Osteoblast (primary cell): ENCODE measurements around the gene PSTPIP2. TPM values are rescaled to one million over a fixed set of nuclear protein-coding genes. Genes with fewer than 3 reads are reported as not detected.
"Not testable (repeated sequence)": the region's sequence is repeated elsewhere in the genome, so short reads cannot be mapped to it uniquely, and the experiment has no call there.

Experiments
- DNase-seq: peaks from one replicate; pipeline ENCODE4 v3.0.0; 2011; ENCODE audit warnings: low spot score, mixed read lengths; ENCODE audit not compliant: insufficient read length; ENCODE audit errors: missing footprints
- H2AFZ ChIP-seq: 2 replicates; pipeline ENCODE4 v1.6.0; 2011; ENCODE audit warnings: mild to moderate bottlenecking, low read length
- H3K27ac ChIP-seq: 2 replicates; pipeline ENCODE4 v1.5.1; 2011; ENCODE audit warnings: mild to moderate bottlenecking, low read depth, low read length, moderate library complexity
- H3K27me3 ChIP-seq: 2 replicates; pipeline ENCODE4 v1.6.0; 2012; ENCODE audit warnings: mild to moderate bottlenecking, control low read depth, inconsistent platforms, low read length, moderate library complexity; ENCODE audit not compliant: insufficient read depth
- H3K36me3 ChIP-seq: 2 replicates; pipeline ENCODE4 v1.5.1; 2011; ENCODE audit warnings: mild to moderate bottlenecking, low read length, control low read depth, moderate library complexity; ENCODE audit not compliant: insufficient read depth
- H3K4me1 ChIP-seq: 2 replicates; pipeline ENCODE4 v1.5.1; 2011; ENCODE audit warnings: mild to moderate bottlenecking, low read length, control low read depth, moderate library complexity; ENCODE audit not compliant: insufficient read depth
- H3K4me2 ChIP-seq: 2 replicates; pipeline ENCODE4 v1.6.0; 2011; ENCODE audit warnings: mild to moderate bottlenecking, low read length; ENCODE audit not compliant: insufficient read depth
- H3K4me3 ChIP-seq: fragments of 200-600 bp; sonication (generic); 3 replicates; pipeline ENCODE4 v1.5.1; 2012; ENCODE audit warnings: mild to moderate bottlenecking, low read length, inconsistent platforms; ENCODE audit not compliant: insufficient read depth
- H3K79me2 ChIP-seq: 2 replicates; pipeline ENCODE4 v1.6.0; 2012; ENCODE audit warnings: mild to moderate bottlenecking, low read length, control low read depth, inconsistent platforms; ENCODE audit not compliant: insufficient read depth
- H3K9me3 ChIP-seq: 2 replicates; pipeline ENCODE4 v1.5.1; 2011; ENCODE audit warnings: low read depth, low read length, control low read depth
- H4K20me1 ChIP-seq: 2 replicates; pipeline ENCODE4 v1.6.0; 2012; ENCODE audit warnings: mild to moderate bottlenecking, low read length, control low read depth; ENCODE audit not compliant: insufficient read depth
- CTCF ChIP-seq: IDR thresholded peaks from 2 replicates; pipeline ENCODE4 v1.5.1; 2011; ENCODE audit warnings: mild to moderate bottlenecking, low read depth, low read length, moderate library complexity; ENCODE audit errors: extremely low read depth
- total RNA-seq: library from RNA; depleted of rRNA; stranded (reverse); fragments of >200 nt; gene quantifications from 2 replicates; pipeline ENCODE4 v1.2.3, GENCODE V29; 2012

Gene PSTPIP2
- total RNA-seq, 1 donor, result 5.8 TPM

DNA sequence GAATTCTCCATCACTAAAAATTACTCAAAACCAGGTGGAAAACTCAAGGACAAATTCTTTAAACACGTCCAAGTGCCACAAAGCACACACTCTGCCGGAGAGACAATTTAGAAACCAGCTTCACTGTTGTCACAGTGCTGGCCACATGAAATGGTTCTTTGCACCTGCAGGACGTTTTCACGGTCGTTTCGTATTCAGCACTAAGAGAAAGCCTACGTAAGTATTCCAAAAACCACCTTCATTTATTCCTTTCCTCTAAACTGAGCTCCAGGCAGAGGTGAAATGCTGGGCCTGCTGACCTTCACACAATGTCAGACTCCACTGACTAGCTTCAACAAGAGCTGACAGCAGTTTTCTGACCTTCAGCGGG, 25.4 kb upstream of the PSTPIP2 start:
- H3K36me3 ChIP-seq, result peaks cover 33% of the 10 kb centered on the region
- peak overlapping the region; percentile 100 for H3K4me3 ChIP-seq
- peaks cover 9% of the 10 kb centered on the region for H3K4me1 ChIP-seq
- no peaks in the 10 kb centered on the region for H3K9me3 ChIP-seq
- H3K79me2 ChIP-seq, result peaks cover 59% of the 10 kb centered on the region
- H3K27me3 ChIP-seq, result no peaks in the 10 kb centered on the region
- peak overlapping the region; percentile 99 for H2AFZ ChIP-seq
- peak overlapping the region; percentile 92 for H3K27ac ChIP-seq
- peak overlapping the region; percentile 93 for H3K4me2 ChIP-seq
- TF ChIP-seq CTCF, result no peak
- peaks cover 25% of the 10 kb centered on the region for H4K20me1 ChIP-seq
- peak; percentile 6 for DNase-seq

DNA sequence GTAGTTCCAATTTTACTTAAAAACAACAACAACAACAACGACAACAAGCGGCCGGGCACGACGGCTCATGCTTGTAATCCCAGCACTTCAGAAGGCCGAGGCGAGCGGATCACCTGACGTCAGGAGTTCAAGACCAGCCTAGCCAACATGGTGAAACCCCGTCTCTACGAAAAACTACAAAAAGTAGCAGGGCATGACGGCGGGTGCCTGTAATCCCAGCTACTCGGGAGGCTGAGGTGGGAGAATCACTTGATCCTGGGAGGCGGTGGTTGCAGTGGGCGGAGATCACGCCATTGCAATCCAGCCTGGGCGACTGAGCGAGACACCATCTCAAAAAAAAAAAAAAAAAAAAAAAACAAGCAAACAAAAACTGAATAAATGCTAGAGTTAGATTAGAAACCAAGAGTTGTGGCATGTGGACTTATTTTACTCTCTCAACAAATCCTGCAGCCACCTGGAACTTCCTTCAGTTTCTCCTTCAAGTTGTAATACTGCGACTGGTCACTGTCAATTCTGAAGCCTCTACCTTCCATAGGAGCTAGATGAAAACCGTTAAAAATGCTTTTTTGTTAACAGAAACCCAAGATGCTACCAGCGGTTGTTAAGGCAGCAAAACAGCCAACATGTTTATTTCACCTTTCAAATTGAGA, 24.7 kb upstream of the PSTPIP2 start:
- peak overlapping the region; percentile 92 for H3K27ac ChIP-seq
- H3K4me3 ChIP-seq, result peak overlapping the region; percentile 100
- H4K20me1 ChIP-seq, result peaks cover 25% of the 10 kb centered on the region
- DNase-seq, result peak; percentile 6
- H3K4me1 ChIP-seq, result peaks cover 9% of the 10 kb centered on the region
- peaks cover 37% of the 10 kb centered on the region for H3K36me3 ChIP-seq
- no peak for TF ChIP-seq CTCF
- no peaks in the 10 kb centered on the region for H3K27me3 ChIP-seq
- H2AFZ ChIP-seq, result no peak overlapping the region
- H3K9me3 ChIP-seq, result no peaks in the 10 kb centered on the region
- peaks cover 65% of the 10 kb centered on the region for H3K79me2 ChIP-seq
- H3K4me2 ChIP-seq, result peak overlapping the region; percentile 93

DNA sequence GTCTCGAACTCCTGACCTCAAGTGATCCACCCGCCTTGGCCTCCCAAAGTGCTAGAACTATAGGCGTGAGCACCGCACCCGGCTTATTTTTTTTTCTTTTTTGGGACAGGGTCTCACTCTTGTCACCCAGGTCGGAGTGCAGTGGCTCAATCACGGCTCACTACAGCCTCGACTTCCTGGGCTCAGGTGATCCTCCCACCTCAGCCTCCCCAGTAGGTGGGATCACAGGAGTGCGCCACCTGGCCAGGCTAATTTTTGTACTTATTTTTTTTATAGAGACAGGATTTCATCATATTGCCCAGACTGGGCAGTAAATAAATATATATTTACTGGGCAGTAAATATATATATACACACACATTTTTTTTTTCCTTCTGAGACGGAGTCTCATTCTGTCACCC, 23.5 kb upstream of the PSTPIP2 start:
- Histone ChIP-seq H3K36me3 (peaks cover 50% of the 10 kb centered on the region), H3K27me3 (no peaks in the 10 kb centered on the region), H3K4me2 (no peak overlapping the region), H3K27ac (no peak overlapping the region), H3K4me3 (no peak overlapping the region), H3K79me2 (peaks cover 77% of the 10 kb centered on the region), H3K9me3 (no peaks in the 10 kb centered on the region), H3K4me1 (peaks cover 9% of the 10 kb centered on the region), H4K20me1 (peaks cover 31% of the 10 kb centered on the region), H2AFZ (no peak overlapping the region)
- no peak for TF ChIP-seq CTCF
- DNase-seq, result no peak

- DNase-seq, H2AFZ ChIP-seq, H3K27me3 ChIP-seq, H3K9me3 ChIP-seq, H3K27ac ChIP-seq, H3K4me2 ChIP-seq, H3K4me1 ChIP-seq, H3K4me3 ChIP-seq: not testable (repeated sequence)
- H3K36me3 ChIP-seq, result peaks cover 91% of the 10 kb centered on the region
- peaks cover 52% of the 10 kb centered on the region for H3K79me2 ChIP-seq
- peaks cover 17% of the 10 kb centered on the region for H4K20me1 ChIP-seq
Measured at GRCh38 chr18:46088501-46088900, 16.4 kb upstream of the PSTPIP2 start.
